HG02678 (cell line): ENCODE measurements around the gene RTBDN.

Experiments used
- ATAC-seq: cut with Tn5 transposase; IDR thresholded peaks from one replicate; pipeline ENCODE4 v1.9.1; 2021; ENCODE audit warnings: mild to moderate bottlenecking, moderate library complexity; ENCODE audit not compliant: unreplicated experiment

The RTBDN gene

DNA sequence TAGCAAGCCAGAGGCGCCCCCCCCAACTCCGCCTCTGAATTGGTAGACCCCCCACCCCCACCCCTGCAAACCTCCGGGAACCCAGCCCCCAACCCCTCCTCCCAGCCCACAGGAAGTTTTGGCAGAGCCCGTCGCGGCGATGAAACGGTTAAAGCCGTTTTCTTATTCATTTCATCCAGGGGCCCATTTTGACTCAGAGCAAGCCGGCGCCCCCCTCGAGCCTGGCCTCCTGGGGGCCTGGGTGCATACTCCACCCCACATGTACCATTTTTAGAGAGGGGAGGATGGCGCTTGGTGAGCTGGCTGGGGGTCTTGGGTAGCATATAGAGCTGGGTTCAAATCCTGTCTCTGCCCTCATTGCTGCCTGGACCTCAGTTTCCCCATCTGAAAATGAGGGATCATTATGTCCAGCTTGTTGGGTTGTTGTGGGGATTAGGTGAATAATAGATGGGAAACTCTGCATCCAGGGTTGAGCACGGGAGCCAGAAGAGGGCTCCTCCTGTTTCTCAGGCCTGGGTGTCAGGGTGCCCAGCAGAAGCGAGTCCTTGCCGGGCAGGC is 51.0 kb downstream of the RTBDN start:
- ATAC-seq = no peak

DNA sequence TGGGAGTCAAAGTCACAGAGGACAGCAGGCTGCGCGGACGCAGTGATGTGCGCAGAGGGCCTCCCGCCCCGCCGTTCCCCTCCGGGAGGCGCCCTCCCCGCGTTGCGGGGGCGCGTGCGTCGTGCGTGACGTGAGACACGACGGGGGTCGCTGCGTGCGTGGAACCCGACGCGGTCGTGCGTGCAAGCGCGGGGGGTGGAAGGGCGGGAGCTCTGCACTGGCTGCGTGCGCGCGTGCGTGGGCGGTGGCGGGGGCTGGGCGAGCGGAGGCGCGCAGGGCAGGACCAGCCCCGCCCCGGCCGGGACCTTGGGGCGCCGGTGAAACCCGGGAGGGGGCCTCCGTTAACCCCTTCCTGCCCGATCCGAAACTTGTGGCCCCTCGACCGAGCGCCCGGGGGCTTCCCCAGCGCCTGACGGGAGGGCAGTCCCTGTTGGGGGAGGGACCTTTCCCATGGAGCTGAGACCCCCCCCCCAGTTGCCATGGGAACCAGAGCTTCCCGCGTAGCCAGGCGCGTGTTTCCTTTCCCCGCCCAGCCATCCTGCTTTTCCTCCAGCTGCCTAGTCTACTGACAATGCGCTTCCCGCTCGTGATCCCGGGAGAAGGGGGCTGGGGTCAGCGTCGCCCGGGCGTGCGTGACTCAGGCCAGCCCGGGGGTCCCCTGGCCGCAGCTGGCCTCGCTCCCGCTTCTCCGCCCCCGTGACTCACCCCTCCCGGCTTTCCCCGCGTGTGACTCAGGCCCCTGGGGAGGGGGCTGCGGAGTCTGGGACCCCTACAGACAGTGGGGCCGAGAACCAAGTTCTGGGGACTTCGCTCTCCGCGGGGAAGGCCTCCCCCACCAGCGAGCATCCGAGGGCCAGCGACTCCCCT is 51.7 kb downstream of the RTBDN start:
- peak; percentile 49 for ATAC-seq

DNA sequence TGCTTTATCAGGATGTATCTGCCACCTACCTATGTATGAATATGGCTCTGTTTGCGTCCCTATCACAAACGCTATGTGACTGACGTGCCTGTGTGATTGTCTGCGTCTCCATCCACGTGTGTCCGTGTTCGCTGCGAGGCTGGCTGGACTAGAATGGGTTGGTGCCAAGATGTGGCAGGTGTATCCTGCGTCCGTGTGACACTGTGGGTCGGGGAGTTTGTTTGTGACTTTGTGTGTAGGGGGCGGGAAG is 52.3 kb downstream of the RTBDN start:
- ATAC-seq = no peak

DNA sequence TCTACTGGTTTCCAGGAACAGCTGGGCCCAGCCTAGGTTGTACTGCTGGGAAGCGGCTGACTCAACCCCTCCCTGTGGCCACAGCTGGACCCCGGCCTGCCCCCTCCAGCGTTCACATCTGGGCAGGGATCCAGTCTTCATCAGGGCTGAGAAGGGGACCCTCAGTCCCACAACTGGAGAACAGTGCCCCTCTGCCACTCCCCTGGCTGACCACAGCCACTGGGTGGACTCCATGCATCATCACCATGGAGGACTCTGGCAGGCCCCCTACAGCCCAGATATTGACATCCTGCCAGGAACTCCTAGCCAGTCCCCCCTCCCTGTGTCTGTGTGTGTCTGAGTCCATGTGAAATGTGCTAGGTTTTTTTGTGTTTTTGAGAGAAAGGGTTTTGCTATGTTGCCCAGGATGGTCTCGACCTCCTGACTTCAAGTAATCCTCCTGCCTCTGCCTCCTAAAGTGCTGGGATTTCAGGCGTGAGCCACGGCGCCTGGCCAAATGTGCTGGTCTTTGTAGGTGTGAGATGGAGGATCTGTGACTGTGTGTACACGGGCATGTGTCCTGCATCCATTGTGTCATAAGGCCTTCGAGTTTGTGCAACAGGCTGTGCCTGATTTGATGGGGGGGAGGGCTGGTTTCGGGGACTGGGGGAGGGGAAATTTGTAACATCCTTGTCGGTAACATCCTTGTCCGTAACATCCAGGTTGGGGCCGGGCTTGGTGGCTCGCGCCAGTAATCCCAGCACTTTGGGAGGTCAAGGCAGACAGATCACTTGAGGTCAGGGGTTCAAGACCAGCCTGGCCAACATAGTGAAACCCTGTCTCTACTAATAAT is 55.0 kb downstream of the RTBDN start:
- ATAC-seq = no peak

DNA sequence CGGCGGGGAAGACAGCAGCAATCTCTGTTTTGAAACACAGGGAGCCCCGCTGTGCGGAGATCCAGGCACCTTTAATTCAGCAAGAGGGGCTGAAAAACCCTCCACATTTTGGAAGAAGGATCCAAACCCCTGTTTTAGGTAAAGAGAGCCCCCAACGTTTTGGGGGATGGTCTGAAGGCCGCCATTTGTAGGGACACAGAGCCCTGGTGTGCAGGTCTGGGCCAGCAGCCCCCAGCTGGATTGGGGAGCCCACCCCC is 55.5 kb downstream of the RTBDN start:
- ATAC-seq = no peak

DNA sequence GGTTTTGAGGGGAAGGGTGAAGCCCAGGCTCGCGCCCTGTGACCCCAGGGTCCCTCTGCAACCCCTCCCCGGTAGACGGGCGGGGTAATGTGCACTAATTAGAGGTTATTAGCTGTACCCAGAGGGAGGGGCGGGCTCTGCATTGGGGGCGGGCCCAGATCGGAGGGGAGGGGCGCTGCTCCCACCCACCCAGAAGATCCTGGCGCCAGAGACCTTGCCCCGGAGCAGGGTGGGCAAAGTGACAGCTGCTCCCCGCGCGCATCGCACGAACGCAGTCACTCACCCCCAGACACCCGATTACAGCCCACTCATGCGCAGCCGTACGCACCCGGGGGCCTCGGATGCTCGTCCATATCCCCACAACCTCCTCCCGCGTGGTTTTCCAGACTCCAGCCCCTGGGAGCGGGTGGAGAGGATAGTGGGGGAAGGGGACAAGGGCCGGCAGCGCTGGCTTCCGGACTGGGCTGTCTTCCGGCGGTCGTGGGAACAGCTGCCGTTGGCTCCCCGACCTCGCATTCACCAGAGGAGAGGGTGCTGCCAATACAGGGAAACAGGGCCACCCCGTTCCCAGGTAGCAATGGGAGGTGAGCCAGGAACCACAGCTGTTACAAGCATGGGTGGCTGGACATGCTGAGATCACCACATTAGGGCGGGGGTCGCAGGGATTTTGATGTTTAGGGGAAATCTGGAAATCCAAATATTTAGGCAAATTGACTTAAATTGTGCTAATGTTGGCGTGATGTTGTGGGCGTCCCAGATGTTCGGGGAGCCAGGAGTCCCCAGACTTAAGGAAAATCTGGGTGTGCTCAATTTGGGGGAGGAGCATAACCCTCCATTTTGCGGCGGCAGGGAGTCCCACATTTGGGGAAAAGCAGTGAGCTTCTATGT is 56.1 kb downstream of the RTBDN start:
- ATAC-seq = no peak

DNA sequence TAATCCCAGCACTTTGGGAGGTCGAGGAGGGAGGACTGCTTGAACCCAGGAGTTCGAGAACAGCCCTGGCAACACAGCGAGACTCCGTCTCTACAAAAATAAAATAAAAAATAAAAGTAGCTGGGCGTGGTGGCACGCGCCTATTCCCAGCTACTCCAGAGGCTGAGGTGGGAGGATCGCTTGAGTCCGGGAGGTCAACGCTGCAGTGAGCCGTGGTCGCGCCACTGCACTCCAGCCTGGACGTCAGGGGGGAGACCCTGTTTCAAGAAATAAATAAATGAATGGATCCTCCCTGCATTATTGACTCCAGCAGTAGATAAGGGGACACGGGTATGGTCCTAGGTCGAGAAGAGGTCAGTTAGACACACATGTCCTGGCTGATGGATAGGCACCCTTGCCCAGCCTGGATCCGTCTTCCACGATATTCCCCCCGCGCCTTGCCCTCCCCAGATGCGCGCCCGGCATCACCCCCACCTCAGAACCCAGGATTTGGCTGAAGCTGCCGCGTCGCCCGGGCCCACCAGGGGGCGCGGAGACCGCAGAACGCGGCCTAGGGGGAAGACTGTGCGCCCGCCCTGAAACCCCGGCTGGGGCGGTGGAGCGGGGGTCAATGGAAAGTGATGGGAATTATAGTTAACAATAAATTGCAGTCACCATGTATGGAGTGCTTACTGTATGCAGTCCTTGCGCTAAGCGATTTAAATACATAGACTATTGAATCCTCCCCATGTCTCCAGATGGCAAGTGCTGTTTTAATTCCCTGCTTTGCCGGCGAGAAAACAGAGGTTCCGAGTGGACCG is 57.0 kb downstream of the RTBDN start:
- ATAC-seq = no peak
